GM12801 (cell line): Measurements from ENCODE around the gene HPCA.

ENCODE experiments used
- TF ChIP-seq, protein P1 (sequence below): IDR thresholded peaks from one replicate; pipeline ENCODE4 v1.5.1; 2011; ENCODE audit warnings: control low read depth; ENCODE audit not compliant: insufficient read length; ENCODE audit errors: extremely low read depth

HPCA gene

DNA sequence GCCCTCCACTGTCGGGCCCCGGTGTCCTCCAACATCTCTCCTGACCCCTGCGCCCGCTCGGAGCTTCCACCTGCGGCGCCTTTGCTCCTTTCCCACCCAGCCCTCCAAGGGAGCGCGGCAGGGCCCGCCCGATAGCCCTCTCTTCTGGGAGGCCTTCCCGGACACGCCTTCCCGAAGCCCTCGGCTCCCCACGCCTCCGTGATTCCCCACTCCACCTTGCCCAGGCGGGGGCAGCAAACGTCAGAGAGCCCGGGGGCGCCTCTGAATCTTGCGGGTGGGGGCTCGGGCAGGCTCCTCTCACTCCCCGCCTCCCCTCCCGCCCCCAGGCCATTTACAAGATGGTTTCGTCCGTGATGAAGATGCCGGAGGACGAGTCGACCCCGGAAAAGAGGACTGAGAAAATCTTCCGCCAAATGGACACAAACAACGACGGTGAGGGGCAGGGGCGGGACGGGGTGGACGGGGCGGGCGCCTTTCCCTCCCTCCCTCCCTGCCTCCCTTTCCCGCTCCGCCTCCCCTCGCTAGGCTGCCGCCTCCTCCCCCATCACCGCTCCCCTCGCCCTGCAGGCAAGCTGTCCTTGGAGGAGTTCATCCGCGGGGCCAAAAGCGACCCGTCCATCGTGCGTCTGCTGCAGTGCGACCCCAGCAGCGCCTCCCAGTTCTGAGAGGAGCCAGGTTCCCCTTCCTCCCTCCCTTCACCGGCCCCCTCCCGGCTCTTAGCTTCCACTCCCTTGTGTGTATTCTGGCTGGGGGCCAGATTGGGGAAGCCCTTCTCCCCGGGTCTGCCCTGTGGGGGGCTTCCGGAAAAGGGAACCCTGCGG is 7.1 kb downstream of the HPCA start:
- TF ChIP-seq, protein P1, sequence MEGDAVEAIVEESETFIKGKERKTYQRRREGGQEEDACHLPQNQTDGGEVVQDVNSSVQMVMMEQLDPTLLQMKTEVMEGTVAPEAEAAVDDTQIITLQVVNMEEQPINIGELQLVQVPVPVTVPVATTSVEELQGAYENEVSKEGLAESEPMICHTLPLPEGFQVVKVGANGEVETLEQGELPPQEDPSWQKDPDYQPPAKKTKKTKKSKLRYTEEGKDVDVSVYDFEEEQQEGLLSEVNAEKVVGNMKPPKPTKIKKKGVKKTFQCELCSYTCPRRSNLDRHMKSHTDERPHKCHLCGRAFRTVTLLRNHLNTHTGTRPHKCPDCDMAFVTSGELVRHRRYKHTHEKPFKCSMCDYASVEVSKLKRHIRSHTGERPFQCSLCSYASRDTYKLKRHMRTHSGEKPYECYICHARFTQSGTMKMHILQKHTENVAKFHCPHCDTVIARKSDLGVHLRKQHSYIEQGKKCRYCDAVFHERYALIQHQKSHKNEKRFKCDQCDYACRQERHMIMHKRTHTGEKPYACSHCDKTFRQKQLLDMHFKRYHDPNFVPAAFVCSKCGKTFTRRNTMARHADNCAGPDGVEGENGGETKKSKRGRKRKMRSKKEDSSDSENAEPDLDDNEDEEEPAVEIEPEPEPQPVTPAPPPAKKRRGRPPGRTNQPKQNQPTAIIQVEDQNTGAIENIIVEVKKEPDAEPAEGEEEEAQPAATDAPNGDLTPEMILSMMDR, result no peak

DNA sequence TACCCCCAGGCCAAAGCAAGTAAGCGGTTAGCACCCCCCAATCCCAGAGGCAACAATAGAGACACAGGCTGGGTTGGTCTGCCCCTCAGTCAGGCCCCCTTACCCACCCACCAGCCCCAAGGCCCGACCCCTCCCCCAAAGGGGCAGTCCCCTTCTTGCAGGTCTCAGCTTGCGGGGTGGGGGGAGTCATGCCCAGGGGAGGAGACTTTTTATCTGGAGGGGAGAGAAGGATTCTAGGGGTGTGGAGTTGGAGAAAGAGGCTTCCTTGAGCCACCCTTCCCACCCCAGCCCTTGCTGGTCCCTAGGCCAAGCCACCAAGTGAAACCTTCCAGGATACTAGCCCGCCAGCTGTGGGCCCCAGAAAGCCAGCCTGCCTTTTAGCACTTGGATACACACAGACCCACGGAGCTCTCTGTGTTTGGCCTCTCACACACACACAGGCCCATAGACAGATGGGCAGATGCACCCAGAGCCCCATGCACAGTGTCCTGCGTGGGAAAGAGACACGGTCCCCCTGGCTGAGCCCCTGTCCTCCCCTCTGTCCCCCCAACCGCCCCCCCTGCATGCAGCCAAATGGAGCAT is 7.8 kb downstream of the HPCA start:
- TF ChIP-seq, protein P1, result no peak

DNA sequence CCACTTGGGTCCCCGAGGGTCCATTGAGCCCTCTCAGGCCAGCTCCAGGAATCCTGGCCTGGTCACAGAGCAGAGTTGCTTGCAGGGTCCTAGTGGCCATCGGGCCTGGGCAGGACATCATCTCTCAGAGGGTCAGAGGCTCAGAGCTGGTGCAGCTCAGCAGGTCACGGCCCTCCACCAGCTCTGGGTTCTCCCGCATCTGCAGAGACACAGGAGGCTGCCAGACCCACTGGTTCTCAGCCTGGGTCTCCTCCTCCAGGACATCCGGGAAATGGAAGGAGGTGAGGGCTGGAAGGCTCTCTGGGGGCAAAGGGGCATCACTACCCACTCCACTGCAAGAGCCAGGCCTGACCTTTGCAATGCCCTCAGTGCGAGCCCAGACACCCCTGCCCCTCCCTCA is 8.4 kb downstream of the HPCA start:
- TF ChIP-seq, protein P1, result no peak

DNA sequence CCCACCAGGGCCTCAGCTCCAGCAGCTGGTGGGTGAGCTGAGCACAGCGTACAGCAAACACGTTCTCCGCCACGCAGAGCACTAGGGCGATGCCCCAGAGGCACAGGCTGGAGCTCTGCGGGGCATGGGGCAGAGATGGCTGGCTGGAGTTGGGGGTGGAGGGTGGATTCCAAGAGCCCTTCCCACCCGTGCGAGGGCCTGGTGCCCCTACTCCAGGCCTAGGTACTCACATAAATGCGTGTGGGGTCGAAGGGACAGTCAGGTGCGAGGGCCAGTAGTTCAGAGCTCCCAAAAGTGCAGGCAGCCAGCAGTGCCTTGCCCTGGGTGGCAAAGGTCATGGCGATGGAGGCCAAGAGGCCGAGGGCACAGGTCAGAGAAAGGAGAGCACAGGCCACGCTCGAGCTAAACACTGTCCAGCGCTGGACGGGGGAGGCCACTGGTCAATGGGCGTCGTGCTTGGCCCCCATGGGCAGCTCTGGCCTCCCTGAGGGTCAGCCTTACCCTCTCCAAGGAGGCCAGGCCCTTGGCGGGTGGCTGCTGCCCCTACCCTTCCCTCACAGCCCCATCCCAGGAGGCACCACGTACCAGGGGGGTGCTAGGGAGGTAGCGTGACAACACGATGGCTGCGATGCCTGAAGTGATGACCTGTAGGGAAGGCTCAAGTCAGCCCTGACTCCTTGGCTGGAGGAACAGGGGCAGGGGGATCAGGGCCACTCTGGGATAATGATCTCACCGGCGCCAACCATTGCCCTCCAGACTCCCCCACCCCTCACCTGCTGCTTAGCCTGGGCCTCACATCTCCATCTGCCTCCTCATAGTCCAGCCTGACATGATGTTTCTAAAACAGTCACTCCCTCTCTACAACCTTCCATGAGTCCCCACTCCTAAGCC is 9.3 kb downstream of the HPCA start:
- TF ChIP-seq, protein P1, result no peak

DNA sequence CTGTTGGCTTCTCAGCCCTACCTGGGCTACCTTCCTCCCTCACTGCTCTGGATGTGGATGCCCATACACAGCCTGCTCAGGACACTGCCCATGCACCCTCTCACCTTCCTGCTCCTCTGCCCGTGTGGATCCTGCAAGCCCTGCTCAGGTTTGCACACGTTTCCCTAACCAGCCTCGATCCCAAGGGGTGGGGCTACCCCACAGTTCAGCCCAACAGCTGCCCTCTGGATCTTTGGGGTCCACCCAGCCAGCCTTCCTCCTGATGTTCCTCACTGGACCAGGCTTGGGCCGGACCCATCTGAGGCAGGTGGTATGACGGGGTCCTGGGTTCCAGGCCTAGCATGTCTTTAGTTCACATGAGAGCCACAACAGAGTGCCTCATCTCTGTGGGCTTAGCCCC is 10.2 kb downstream of the HPCA start:
- TF ChIP-seq, protein P1, result no peak

DNA sequence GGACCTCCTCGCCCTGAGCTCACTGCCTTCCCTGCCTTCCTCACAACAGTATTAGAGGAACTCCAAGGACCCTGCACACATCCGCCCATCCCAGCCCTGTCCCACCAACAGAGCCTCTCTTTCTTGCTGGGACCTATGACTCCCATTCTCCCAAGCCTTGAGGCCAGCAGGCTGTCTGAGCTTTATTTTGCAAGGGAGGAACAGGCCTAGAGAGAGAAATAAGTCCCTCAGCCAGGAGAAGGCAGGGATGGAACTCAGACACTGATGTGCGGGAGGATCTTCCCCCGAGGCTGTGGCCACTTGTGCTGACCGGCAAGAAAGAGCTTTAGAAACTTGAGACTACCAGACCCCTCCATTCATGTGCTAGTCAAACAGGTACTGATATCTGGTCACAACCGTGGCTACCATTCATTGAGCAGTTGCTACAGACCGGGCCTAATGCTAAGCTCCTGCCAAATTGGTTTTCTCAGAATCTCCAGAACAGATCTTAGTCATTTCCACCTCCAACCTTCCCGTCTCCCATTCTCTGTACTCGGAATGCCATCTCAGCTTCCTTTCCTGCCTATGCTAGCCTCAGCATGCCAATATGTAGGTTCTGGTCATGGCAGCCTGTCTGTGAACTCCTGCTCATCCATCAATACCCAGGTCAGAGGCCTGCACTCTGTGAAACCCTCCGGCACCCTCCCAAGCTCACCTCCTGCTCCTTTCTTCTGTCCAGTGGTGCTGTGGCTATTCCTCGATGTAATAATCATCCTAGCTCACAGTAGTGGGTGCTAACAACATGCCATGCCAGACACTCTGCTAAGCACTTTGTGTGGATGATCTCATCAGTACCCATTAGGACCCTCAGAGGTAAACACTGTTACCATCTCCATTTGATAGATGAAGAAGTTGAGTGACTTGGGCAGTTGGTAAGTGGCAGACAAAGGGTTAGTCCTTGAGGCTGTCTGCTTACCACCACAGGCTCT is 11.1 kb downstream of the HPCA start:
- TF ChIP-seq, protein P1, result no peak
